ENCODE measurements around the gene RIMS4. TPM values are rescaled to one million over a fixed set of nuclear protein-coding genes. Genes with fewer than 3 reads are reported as not detected.

Gene RIMS4
- total and polyA plus RNA-seq, 7 donors: 0.01 to 0.73 (median 0.16) TPM

DNA sequence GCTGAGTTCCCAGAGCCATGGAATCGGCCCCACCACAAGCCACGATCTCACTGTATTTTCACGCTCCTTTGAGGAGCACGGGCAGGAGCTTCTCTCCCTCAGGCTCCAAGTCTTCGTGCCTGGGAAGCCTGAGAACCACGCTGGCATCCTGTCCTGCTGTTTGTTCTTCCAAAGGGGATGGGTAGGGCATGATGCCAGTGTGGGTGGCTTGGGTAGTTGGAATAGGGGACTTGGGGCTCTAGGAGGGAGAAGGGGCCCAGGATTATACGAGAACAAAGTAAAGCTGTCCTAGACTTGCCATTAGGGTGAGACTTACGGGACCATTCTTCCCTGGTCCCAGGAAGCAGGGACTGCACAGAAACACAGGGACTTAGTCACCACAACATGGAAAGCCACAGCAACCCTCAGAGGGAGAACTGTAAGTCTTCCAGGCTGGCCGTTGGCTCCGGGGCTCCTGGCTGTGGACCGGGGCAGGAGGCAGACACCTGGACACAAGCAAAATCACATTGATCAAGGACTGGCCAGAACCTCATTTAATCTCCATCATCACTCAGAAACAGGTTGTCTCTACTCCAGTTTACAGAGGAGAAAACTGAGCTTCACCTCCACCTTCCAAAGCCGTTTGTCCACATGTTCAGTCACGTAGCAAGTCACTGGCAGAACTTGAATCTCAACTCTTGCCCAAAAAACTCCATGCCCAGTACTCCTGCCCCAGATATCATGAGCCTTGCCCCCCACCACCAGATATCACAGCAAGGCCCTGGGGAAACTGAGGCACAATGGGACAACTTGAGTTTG is 93.8 kb downstream of the RIMS4 start:
- peaks cover 24% of the 10 kb centered on the region for H3K4me1 ChIP-seq
- H3K27ac ChIP-seq: peak overlapping the region; percentile 25
- no peaks in the 10 kb centered on the region for H3K36me3 ChIP-seq (ENCODE audit: insufficient read depth in 1 of 2, low read depth in 1 of 2)
- TF ChIP-seq, protein P1, sequence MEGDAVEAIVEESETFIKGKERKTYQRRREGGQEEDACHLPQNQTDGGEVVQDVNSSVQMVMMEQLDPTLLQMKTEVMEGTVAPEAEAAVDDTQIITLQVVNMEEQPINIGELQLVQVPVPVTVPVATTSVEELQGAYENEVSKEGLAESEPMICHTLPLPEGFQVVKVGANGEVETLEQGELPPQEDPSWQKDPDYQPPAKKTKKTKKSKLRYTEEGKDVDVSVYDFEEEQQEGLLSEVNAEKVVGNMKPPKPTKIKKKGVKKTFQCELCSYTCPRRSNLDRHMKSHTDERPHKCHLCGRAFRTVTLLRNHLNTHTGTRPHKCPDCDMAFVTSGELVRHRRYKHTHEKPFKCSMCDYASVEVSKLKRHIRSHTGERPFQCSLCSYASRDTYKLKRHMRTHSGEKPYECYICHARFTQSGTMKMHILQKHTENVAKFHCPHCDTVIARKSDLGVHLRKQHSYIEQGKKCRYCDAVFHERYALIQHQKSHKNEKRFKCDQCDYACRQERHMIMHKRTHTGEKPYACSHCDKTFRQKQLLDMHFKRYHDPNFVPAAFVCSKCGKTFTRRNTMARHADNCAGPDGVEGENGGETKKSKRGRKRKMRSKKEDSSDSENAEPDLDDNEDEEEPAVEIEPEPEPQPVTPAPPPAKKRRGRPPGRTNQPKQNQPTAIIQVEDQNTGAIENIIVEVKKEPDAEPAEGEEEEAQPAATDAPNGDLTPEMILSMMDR (IDR thresholded peaks at IDR 0.05): no peak
- intact Hi-C loops (cut with DNase I): no loop called here
- H3K9me3 ChIP-seq: no peaks in the 10 kb centered on the region
- ATAC-seq (no peak), DNase-seq (peak in 1 of 2 donors; percentile 52)
- WGBS, 3 donors: 51 to 66% (median 59%) methylated on average over 13 of the region's 13 CpGs
- H3K27me3 ChIP-seq (ENCODE audit: insufficient read depth in 3 of 3, low read length in 2 of 3): no peaks in the 10 kb centered on the region
- peak overlapping the region; percentile 53 for H3K4me3 ChIP-seq

DNA sequence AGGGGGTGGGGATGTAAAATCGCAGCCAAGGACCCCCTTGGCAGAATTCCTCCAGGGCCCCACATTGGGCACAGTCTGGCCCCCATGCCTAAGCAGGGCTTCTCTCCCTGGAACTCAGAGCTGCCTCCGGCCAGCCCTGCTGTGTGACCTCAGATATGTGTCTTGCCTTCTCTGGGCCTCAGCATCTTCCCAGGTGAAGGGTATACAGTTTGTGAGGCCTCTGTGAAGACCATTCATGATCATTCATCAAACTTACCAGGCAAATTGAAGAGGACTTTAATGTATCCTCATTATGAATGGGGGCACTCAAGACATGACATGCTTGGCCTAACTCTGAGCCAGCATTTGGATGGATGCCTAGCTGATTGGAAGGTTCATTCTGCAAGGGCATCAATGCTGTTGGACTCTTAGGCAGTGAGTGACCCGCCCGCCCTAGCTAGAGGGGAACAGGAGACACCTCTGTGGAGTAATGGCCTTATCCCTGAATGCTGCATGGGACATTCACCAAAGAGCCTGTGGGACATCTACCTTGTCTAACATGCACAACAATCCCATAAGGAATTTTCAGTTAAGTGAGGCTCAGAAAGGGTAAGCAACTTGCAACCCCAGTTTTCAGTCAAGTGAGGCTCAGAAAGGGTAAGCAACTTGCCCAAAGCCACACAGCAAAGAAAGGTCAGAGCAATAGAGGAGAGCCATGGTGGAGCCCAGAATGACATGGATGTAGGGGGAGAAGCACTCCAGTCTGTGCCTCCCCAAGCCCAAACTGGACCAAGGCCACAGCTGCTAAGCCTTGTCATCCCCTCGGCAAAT is 94.6 kb downstream of the RIMS4 start:
- ATAC-seq: no peak
- intact Hi-C loops (cut with DNase I): no loop called here
- WGBS, 3 donors: 69 to 75% (median 75%) methylated on average over 5 of the region's 5 CpGs
- Histone ChIP-seq H3K36me3 (ENCODE audit: insufficient read depth in 1 of 2, low read depth in 1 of 2) (no peaks in the 10 kb centered on the region), H3K9me3 (no peaks in the 10 kb centered on the region), H3K27ac (peak overlapping the region; percentile 25), H3K4me1 (peaks cover 24% of the 10 kb centered on the region), H3K27me3 (ENCODE audit: insufficient read depth in 3 of 3, low read length in 2 of 3) (no peaks in the 10 kb centered on the region), H3K4me3 (peak overlapping the region; percentile 53)
- TF ChIP-seq, protein P1 (IDR thresholded peaks at IDR 0.05): no peak
- DNase-seq: peak in 1 of 2 donors; percentile 48

DNA sequence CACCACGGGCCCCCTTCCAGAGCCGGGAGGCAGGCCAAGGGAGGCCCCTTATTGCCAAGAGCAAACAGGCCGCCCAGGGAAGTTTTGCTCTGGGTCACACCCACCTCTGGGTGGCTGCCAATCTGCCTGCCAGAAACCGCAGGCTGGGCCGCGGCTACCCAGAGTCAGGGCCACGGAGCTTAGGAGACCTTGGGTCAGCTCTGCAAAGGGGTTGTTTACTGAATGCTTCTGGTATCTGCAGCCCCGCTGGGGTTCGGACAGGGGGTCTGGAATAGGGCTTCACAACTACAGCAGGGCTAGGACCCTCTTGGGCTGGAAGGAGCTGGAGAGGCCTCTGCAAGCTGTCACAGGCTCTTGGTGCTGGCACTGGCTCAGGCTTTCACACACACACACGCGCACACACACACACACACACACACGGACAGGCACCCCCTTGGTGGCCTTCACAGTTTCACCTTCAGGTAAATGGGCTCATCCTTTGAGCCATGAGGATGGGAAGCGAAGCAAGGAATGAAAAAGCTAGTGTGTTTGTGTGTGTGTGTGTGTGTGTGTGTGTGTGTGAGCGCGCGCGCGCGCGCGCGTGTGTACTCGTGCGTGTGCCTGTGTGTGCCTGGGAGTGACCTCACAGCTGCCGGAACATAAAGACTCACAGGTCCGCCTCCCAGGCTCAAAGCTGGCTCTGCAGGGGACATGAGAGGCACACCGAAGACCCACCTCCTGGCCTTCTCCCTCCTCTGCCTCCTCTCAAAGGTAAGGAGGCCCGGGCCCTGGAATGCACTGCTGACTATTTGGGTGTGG is 95.4 kb downstream of the RIMS4 start, which contains the start of gene CCN5:
CCN5 (plus strand) TSS at position 669 of the 798 bp plus-strand sequence; CDS start at position 691, 22 bp downstream.
- peak within 1 kb of the TSS; percentile 65 for H3K27ac ChIP-seq
- intact Hi-C loops (cut with DNase I): no loop called here

DNA sequence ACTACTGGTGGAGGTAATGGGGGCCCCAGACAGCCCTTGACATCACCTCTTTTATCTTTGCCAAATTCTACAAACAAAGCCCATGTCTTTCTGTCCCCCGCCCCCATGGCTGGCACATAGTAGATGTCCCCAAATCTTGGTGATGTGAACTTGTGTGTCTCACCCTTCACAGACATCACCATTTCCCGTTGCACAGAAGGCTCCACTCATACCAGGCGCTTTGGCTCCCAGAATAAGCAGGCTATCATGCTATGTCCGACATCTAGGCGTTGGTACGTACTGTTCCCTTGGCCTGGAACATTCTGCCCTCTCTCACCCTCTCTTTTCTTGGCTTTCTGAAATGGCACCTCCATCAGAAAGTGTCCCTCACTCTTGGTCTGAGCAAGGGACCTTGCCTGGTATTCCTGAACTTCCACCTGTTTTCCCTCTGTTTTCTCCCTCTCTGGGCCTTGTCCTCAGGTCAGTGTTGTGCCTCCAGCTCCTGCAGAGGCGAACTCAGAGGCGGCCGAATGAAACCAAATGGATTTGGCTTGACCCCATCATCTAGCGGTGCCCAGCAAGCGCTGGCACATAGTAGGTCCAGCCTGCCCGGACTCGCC is 96.1 kb downstream of the RIMS4 start:
- TF ChIP-seq, protein P1 (IDR thresholded peaks at IDR 0.05): no peak
- intact Hi-C loops (cut with DNase I): no loop called here
- H3K27me3 ChIP-seq (ENCODE audit: insufficient read depth in 3 of 3, low read length in 2 of 3): no peaks in the 10 kb centered on the region
- H3K27ac ChIP-seq: peak overlapping the region; percentile 65
- WGBS, 3 donors: 20 to 40% (median 23%) methylated on average over 13 of the region's 13 CpGs
- no peaks in the 10 kb centered on the region for H3K9me3 ChIP-seq
- H3K4me3 ChIP-seq: peak overlapping the region; percentile 53
- ATAC-seq (peak; percentile 59 to 91 (median 82)), DNase-seq (peak in 1 of 2 donors; percentile 51)
- peaks cover 24% of the 10 kb centered on the region for H3K4me1 ChIP-seq
- no peaks in the 10 kb centered on the region for H3K36me3 ChIP-seq (ENCODE audit: insufficient read depth in 1 of 2, low read depth in 1 of 2)

More for the DNA sequence above, 95.4 kb downstream of the RIMS4 start, which contains the start of gene CCN5:
- Histone ChIP-seq H3K9me3 (no peaks in the 10 kb centered on the region), H3K4me1 (peaks cover 24% of the 10 kb centered on the region), H3K36me3 (ENCODE audit: insufficient read depth in 1 of 2, low read depth in 1 of 2) (no peaks in the 10 kb centered on the region), H3K27me3 (ENCODE audit: insufficient read depth in 3 of 3, low read length in 2 of 3) (no peaks in the 10 kb centered on the region), H3K4me3 (peak within 1 kb of the TSS; percentile 53)
- peak; percentile 84 to 94 (median 91) for ATAC-seq
- DNase-seq: peak; percentile 90 to 94
- WGBS, 3 donors: 37 to 41% (median 39%) methylated on average over 22 to 28 of the region's 28 CpGs
- TF ChIP-seq, protein P1 (IDR thresholded peaks at IDR 0.05): no peak
